ENCODE measurements around the gene HSPA8.

Gene HSPA8

GRCh38 chr11:123047266-123047946 lies 14.5 kb downstream of the HSPA8 start:
- Histone ChIP-seq H3K4me3 (ENCODE audit: low read depth in 1 of 2, low read length in 2 of 2) (no peak overlapping the region), H3K27me3 (ENCODE audit: control insufficient read depth in 1 of 2, insufficient read depth in 2 of 2, low read length in 2 of 2) (no peaks in the 10 kb centered on the region), H3K36me3 (ENCODE audit: control insufficient read depth in 1 of 2, insufficient read depth in 2 of 2, low read length in 2 of 2) (no peaks in the 10 kb centered on the region), H3K9ac (ENCODE audit: low read depth in 1 of 2, low read length in 2 of 2) (peak overlapping the region in 1 of 2 donors; percentile 39), H3K27ac (ENCODE audit: low read depth, low read length) (no peak overlapping the region), H3K9me3 (ENCODE audit: control insufficient read depth in 1 of 2, low read length in 2 of 2) (no peaks in the 10 kb centered on the region), H3K4me1 (ENCODE audit: control insufficient read depth in 1 of 2, insufficient read depth in 2 of 2, low read length in 2 of 2) (peaks cover 4 to 15% of the 10 kb centered on the region in 2 donors)

DNA sequence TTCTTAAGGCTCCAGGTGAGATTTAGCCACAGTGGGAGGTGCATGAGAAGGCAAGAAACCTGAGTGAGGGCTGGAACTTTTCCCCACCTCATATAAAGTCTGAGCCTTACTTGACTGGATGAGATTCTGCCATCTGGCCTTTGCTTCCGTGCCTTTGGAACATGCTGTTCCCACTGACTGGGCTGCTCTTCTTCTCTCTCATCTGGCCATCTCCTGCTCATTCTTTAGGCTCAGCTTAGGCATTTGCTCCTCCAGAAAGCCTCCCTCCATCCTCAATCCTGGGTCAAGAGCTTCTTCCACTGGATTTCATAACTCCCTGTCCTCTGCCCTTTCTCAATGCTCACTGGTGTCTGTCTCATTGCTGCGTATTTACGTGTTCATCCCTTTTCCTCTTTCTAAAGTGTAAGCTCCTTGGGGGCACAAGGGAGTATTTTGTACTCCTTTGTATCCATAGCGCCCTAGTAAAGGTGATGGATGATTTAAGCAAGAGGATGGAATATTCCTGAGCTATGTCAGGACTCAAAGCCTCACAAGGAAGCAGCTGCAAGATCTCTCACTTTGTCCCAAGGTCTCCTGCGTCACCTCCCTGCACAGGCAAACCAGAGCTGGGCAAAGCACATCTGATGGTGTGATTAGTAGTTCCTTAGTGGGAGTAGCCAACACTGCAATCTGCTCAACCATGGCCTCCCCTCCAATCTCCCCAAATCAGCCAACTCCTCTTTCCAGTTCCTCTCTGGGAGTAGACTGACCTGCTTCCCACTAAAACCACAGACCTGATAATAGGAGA lies 15.3 kb downstream of the HSPA8 start:
- no peaks in the 10 kb centered on the region for H3K36me3 ChIP-seq (ENCODE audit: control insufficient read depth in 1 of 2, insufficient read depth in 2 of 2, low read length in 2 of 2)
- no peak overlapping the region for H3K9ac ChIP-seq (ENCODE audit: low read depth in 1 of 2, low read length in 2 of 2)
- no peak overlapping the region for H3K27ac ChIP-seq (ENCODE audit: low read depth, low read length)
- no peak overlapping the region for H3K4me3 ChIP-seq (ENCODE audit: low read depth in 1 of 2, low read length in 2 of 2)
- H3K9me3 ChIP-seq (ENCODE audit: control insufficient read depth in 1 of 2, low read length in 2 of 2): no peaks in the 10 kb centered on the region
- no peaks in the 10 kb centered on the region for H3K27me3 ChIP-seq (ENCODE audit: control insufficient read depth in 1 of 2, insufficient read depth in 2 of 2, low read length in 2 of 2)
- peaks cover 4 to 15% of the 10 kb centered on the region in 2 donors for H3K4me1 ChIP-seq (ENCODE audit: control insufficient read depth in 1 of 2, insufficient read depth in 2 of 2, low read length in 2 of 2)

DNA sequence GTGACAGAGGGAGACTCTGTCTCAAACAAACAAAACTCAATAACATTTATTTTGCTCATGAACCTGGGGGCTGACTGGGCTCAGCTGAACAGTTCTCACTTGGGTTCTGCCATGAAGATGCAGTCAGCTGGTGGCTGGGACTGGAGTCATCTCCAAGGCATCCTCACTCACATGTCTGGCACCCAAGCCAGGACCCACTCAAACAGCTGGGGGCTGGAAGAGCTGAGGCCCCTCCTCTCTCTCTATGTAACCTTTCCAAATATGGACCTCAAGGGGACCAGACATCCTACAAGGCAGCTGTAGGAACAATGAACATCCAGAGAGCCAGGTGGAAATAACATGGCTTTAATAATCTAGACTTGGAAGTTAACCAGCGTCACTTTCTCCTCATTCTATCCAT lies 16.8 kb downstream of the HSPA8 start:
- H3K27me3 ChIP-seq (ENCODE audit: control insufficient read depth in 1 of 2, insufficient read depth in 2 of 2, low read length in 2 of 2): no peaks in the 10 kb centered on the region
- H3K27ac ChIP-seq (ENCODE audit: low read depth, low read length): no peak overlapping the region
- H3K4me1 ChIP-seq (ENCODE audit: control insufficient read depth in 1 of 2, insufficient read depth in 2 of 2, low read length in 2 of 2): peaks cover 4 to 15% of the 10 kb centered on the region in 2 donors
- no peak overlapping the region for H3K9ac ChIP-seq (ENCODE audit: low read depth in 1 of 2, low read length in 2 of 2)
- no peak overlapping the region for H3K4me3 ChIP-seq (ENCODE audit: low read depth in 1 of 2, low read length in 2 of 2)
- no peaks in the 10 kb centered on the region for H3K36me3 ChIP-seq (ENCODE audit: control insufficient read depth in 1 of 2, insufficient read depth in 2 of 2, low read length in 2 of 2)
- H3K9me3 ChIP-seq (ENCODE audit: control insufficient read depth in 1 of 2, low read length in 2 of 2): no peaks in the 10 kb centered on the region

GRCh38 chr11:123041185-123041584 lies 20.8 kb downstream of the HSPA8 start:
- Histone ChIP-seq H3K4me3 (ENCODE audit: low read depth in 1 of 2, low read length in 2 of 2) (no peak overlapping the region), H3K4me1 (ENCODE audit: control insufficient read depth in 1 of 2, insufficient read depth in 2 of 2, low read length in 2 of 2) (peaks cover 0 to under 1% of the 10 kb centered on the region in 2 donors), H3K36me3 (ENCODE audit: control insufficient read depth in 1 of 2, insufficient read depth in 2 of 2, low read length in 2 of 2) (no peaks in the 10 kb centered on the region), H3K27me3 (ENCODE audit: control insufficient read depth in 1 of 2, insufficient read depth in 2 of 2, low read length in 2 of 2) (no peaks in the 10 kb centered on the region), H3K9me3 (ENCODE audit: control insufficient read depth in 1 of 2, low read length in 2 of 2) (no peaks in the 10 kb centered on the region), H3K9ac (ENCODE audit: low read depth in 1 of 2, low read length in 2 of 2) (no peak overlapping the region), H3K27ac (ENCODE audit: low read depth, low read length) (no peak overlapping the region)

DNA sequence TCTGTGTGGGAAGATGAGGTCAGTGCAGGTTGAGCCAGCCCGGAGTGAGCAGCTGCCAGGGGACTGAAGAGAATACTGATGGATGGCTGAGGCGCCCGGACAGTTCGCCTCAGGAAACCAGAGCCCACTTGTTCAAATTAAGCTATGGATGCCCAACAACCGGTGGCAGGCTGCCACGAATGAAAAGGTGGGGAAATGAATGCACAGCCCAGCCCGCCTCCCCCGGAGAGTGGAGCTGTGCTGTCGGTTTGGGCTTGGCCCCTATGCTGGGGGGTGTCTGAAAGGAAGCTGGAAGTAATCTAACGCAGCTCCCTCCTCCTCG lies 21.9 kb downstream of the HSPA8 start:
- no peaks in the 10 kb centered on the region for H3K9me3 ChIP-seq (ENCODE audit: control insufficient read depth in 1 of 2, low read length in 2 of 2)

GRCh38 chr11:123035831-123036230 lies 26.1 kb downstream of the HSPA8 start:
- H3K4me3 ChIP-seq (ENCODE audit: low read depth in 1 of 2, low read length in 2 of 2): no peak overlapping the region
- no peaks in the 10 kb centered on the region for H3K4me1 ChIP-seq (ENCODE audit: control insufficient read depth in 1 of 2, insufficient read depth in 2 of 2, low read length in 2 of 2)
- no peak overlapping the region for H3K9ac ChIP-seq (ENCODE audit: low read depth in 1 of 2, low read length in 2 of 2)
- H3K9me3 ChIP-seq (ENCODE audit: control insufficient read depth in 1 of 2, low read length in 2 of 2): no peaks in the 10 kb centered on the region
- H3K27me3 ChIP-seq (ENCODE audit: control insufficient read depth in 1 of 2, insufficient read depth in 2 of 2, low read length in 2 of 2): no peaks in the 10 kb centered on the region
- no peaks in the 10 kb centered on the region for H3K36me3 ChIP-seq (ENCODE audit: control insufficient read depth in 1 of 2, insufficient read depth in 2 of 2, low read length in 2 of 2)
- H3K27ac ChIP-seq (ENCODE audit: low read depth, low read length): no peak overlapping the region

More for the DNA sequence above, 21.9 kb downstream of the HSPA8 start:
- no peak overlapping the region for H3K27ac ChIP-seq (ENCODE audit: low read depth, low read length)
- no peaks in the 10 kb centered on the region for H3K4me1 ChIP-seq (ENCODE audit: control insufficient read depth in 1 of 2, insufficient read depth in 2 of 2, low read length in 2 of 2)
- no peak overlapping the region for H3K4me3 ChIP-seq (ENCODE audit: low read depth in 1 of 2, low read length in 2 of 2)
- no peak overlapping the region for H3K9ac ChIP-seq (ENCODE audit: low read depth in 1 of 2, low read length in 2 of 2)
- no peaks in the 10 kb centered on the region for H3K36me3 ChIP-seq (ENCODE audit: control insufficient read depth in 1 of 2, insufficient read depth in 2 of 2, low read length in 2 of 2)
- no peaks in the 10 kb centered on the region for H3K27me3 ChIP-seq (ENCODE audit: control insufficient read depth in 1 of 2, insufficient read depth in 2 of 2, low read length in 2 of 2)

- no peaks in the 10 kb centered on the region for H3K36me3 ChIP-seq (ENCODE audit: control insufficient read depth in 1 of 2, insufficient read depth in 2 of 2, low read length in 2 of 2)
- no peaks in the 10 kb centered on the region for H3K4me1 ChIP-seq (ENCODE audit: control insufficient read depth in 1 of 2, insufficient read depth in 2 of 2, low read length in 2 of 2)
- no peak overlapping the region for H3K9ac ChIP-seq (ENCODE audit: low read depth in 1 of 2, low read length in 2 of 2)
- no peak overlapping the region for H3K4me3 ChIP-seq (ENCODE audit: low read depth in 1 of 2, low read length in 2 of 2)
- H3K9me3 ChIP-seq (ENCODE audit: control insufficient read depth in 1 of 2, low read length in 2 of 2): no peaks in the 10 kb centered on the region
- H3K27me3 ChIP-seq (ENCODE audit: control insufficient read depth in 1 of 2, insufficient read depth in 2 of 2, low read length in 2 of 2): no peaks in the 10 kb centered on the region
- H3K27ac ChIP-seq (ENCODE audit: low read depth, low read length): no peak overlapping the region
Measured at GRCh38 chr11:123034597-123034996, 27.3 kb downstream of the HSPA8 start.

GRCh38 chr11:123033895-123034294 lies 28.0 kb downstream of the HSPA8 start:
- no peak overlapping the region for H3K9ac ChIP-seq (ENCODE audit: low read depth in 1 of 2, low read length in 2 of 2)
- H3K27ac ChIP-seq (ENCODE audit: low read depth, low read length): no peak overlapping the region
- no peaks in the 10 kb centered on the region for H3K36me3 ChIP-seq (ENCODE audit: control insufficient read depth in 1 of 2, insufficient read depth in 2 of 2, low read length in 2 of 2)
- H3K9me3 ChIP-seq (ENCODE audit: control insufficient read depth in 1 of 2, low read length in 2 of 2): no peaks in the 10 kb centered on the region
- no peaks in the 10 kb centered on the region for H3K4me1 ChIP-seq (ENCODE audit: control insufficient read depth in 1 of 2, insufficient read depth in 2 of 2, low read length in 2 of 2)
- H3K4me3 ChIP-seq (ENCODE audit: low read depth in 1 of 2, low read length in 2 of 2): no peak overlapping the region
- H3K27me3 ChIP-seq (ENCODE audit: control insufficient read depth in 1 of 2, insufficient read depth in 2 of 2, low read length in 2 of 2): no peaks in the 10 kb centered on the region

GRCh38 chr11:123030517-123030916 lies 31.4 kb downstream of the HSPA8 start:
- no peak overlapping the region for H3K4me3 ChIP-seq (ENCODE audit: low read depth in 1 of 2, low read length in 2 of 2)
- H3K9ac ChIP-seq (ENCODE audit: low read depth in 1 of 2, low read length in 2 of 2): no peak overlapping the region
- peaks cover 0 to 4% of the 10 kb centered on the region in 2 donors for H3K27me3 ChIP-seq (ENCODE audit: control insufficient read depth in 1 of 2, insufficient read depth in 2 of 2, low read length in 2 of 2)
- H3K36me3 ChIP-seq (ENCODE audit: control insufficient read depth in 1 of 2, insufficient read depth in 2 of 2, low read length in 2 of 2): no peaks in the 10 kb centered on the region
- no peak overlapping the region for H3K27ac ChIP-seq (ENCODE audit: low read depth, low read length)
- no peaks in the 10 kb centered on the region for H3K9me3 ChIP-seq (ENCODE audit: control insufficient read depth in 1 of 2, low read length in 2 of 2)
- H3K4me1 ChIP-seq (ENCODE audit: control insufficient read depth in 1 of 2, insufficient read depth in 2 of 2, low read length in 2 of 2): no peaks in the 10 kb centered on the region

DNA sequence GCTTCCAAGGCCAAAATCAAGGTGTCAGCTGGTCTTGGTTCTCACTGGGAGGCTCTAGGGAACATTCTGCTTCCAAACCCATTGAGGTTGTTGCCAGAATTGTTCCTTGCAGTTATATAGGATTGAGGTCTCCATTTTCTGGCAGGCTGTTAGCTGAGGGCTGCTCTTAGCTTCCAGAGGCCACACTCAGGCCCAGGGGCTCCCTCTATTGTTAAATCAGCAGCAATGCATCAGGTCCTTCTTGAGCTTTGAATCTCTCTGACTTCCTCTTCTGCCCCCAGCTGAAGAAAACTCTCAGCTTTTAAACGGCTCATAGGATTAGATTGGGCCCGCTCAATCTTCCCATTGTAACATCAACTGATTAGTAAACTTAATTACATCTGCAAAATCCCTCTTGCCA lies 41.0 kb downstream of the HSPA8 start:
- no peaks in the 10 kb centered on the region for H3K36me3 ChIP-seq (ENCODE audit: control insufficient read depth in 1 of 2, insufficient read depth in 2 of 2, low read length in 2 of 2)
- peaks cover 0 to 4% of the 10 kb centered on the region in 2 donors for H3K4me1 ChIP-seq (ENCODE audit: control insufficient read depth in 1 of 2, insufficient read depth in 2 of 2, low read length in 2 of 2)
- no peak overlapping the region for H3K27ac ChIP-seq (ENCODE audit: low read depth, low read length)
- H3K9me3 ChIP-seq (ENCODE audit: control insufficient read depth in 1 of 2, low read length in 2 of 2): no peaks in the 10 kb centered on the region
- no peak overlapping the region for H3K9ac ChIP-seq (ENCODE audit: low read depth in 1 of 2, low read length in 2 of 2)
- peaks cover 0 to 8% of the 10 kb centered on the region in 2 donors for H3K27me3 ChIP-seq (ENCODE audit: control insufficient read depth in 1 of 2, insufficient read depth in 2 of 2, low read length in 2 of 2)
- H3K4me3 ChIP-seq (ENCODE audit: low read depth in 1 of 2, low read length in 2 of 2): no peak overlapping the region

Measured in duodenal mucosa (tissue), 2 donors.